ENCODE measurements around the gene KEAP1. TPM values are rescaled to one million over a fixed set of nuclear protein-coding genes. Genes with fewer than 3 reads are reported as not detected.

Gene KEAP1
- total RNA-seq (78.2 and 81.4 TPM in 2 replicates), polyA plus RNA-seq (91.1 and 107 TPM in 2 replicates), polyA minus RNA-seq (104 and 113 TPM in 2 replicates), Bru-seq, nascent RNA (percentile 62 among the genes with signal in this experiment), BruChase-seq, experiment 1, labeled RNA remaining after a 6-hour chase (percentile 72 among the genes with signal in this experiment), BruChase-seq, experiment 2, labeled RNA remaining after a 2-hour chase (percentile 66 among the genes with signal in this experiment)
- polyA plus RNA-seq (2011; cell fraction: cytosol; rRNA removed), result 79.4 and 83.8 TPM in 2 replicates
- polyA plus RNA-seq (2011; cell fraction: nucleus; rRNA removed), result 58.8 and 72.0 TPM in 2 replicates
- polyA plus RNA-seq (2012), result 76.5 and 82.3 TPM in 2 replicates
- 22.8 TPM for polyA minus RNA-seq (2011; cell fraction: cytosol; rRNA and poly(A)+ RNA removed)
- polyA minus RNA-seq (2011; cell fraction: nucleus; rRNA and poly(A)+ RNA removed), result 21.0 and 27.6 TPM in 2 replicates
- long read RNA-seq, transcript KEAP1-201 (6 exons, 2,955 nt), result minor isoform, 24 of 182 reads
- long read RNA-seq, transcript KEAP1-202 (6 exons, 2,648 nt), result major isoform, 83 of 182 reads
- long read RNA-seq, partial matches to known transcripts, result 37 of 182 reads
- long read RNA-seq, other reads (novel, unspliced or antisense), result 38 of 182 reads

GRCh38 chr19:10503002-10503789 is at the start of gene KEAP1:
Gene KEAP1, minus strand, starts transcription at chr19:10503356. Its CDS starts 3,323 bp downstream, at chr19:10500033.
- ChIA-PET POLR2A (no interaction called here), CTCF (interaction anchor here (0.6 to 0.7 kb wide), 2 partner anchors 24 to 328 kb away, joined by 3 to 4 read pairs; no protein-coding TSS in a partner anchor)
- peak within 1 kb of the TSS; percentile 72 for H2AFZ ChIP-seq (ENCODE audit: low read depth, low read length)
- peak within 1 kb of the TSS; percentile 94 for H3K27ac ChIP-seq (ENCODE audit: insufficient read depth, low read depth, low read length)
- no peaks in the 10 kb centered on the region for H3K9me1 ChIP-seq (replicated peaks; ENCODE audit: control insufficient read depth, extremely low read depth, insufficient read depth, low read length)
- peaks cover 5 to 8% of the 10 kb centered on the region in 2 experiments for H3K36me3 ChIP-seq (ENCODE audit: control insufficient read depth in 2 of 2, extremely low read depth in 1 of 2, insufficient read depth in 2 of 2, low read length in 2 of 2)
- H3K79me2 ChIP-seq (ENCODE audit: control insufficient read depth, insufficient read depth, low read length), result peaks cover 37% of the 10 kb centered on the region
- peak within 1 kb of the TSS; percentile 33 to 89 (median 75) for H3K4me3 ChIP-seq (replicated peaks in 1 of 3; ENCODE audit: insufficient read depth in 1 of 3, low read depth in 1 of 3, low read length in 3 of 3)
- peak; percentile 79 for FAIRE-seq
- H3K9me3 ChIP-seq (replicated peaks; ENCODE audit: control insufficient read depth, insufficient read depth, low read length), result no peaks in the 10 kb centered on the region
- H3K4me2 ChIP-seq (ENCODE audit: insufficient read depth, low read length), result peak within 1 kb of the TSS; percentile 77
- peaks cover 7% of the 10 kb centered on the region for H3K4me1 ChIP-seq (ENCODE audit: control insufficient read depth, extremely low read depth, insufficient read depth, low read length)
- BruUV-seq (replicated peaks), result no TSS peak
- peak within 1 kb of the TSS; percentile 99 for H3K9ac ChIP-seq (replicated peaks; ENCODE audit: extremely low read depth, insufficient read depth, low read length)
- H4K20me1 ChIP-seq (replicated peaks; ENCODE audit: control insufficient read depth, extremely low read depth, insufficient read depth, low read length), result no peaks in the 10 kb centered on the region
- intact Hi-C loops (cut with micrococcal nuclease) (loop anchor here (5.0 to 10.0 kb wide), 2 partner anchors 149 to 592 kb away; partner anchors contain the start of gene ILF3), dilution Hi-C loops (cut with MboI; ENCODE audit: extremely low pct_ligation_motif_present, low sequenced_read_pairs) (no loop called here)
- TF ChIP-seq JUN (IDR thresholded peaks at IDR 0.05; ENCODE audit: borderline replicate concordance, insufficient read depth, insufficient read length, low read depth) (no peak), CTCF (IDR thresholded peaks at IDR 0.05; ENCODE audit: extremely low read depth in 1 of 2, insufficient read depth in 1 of 2, low read depth in 1 of 2, low read length in 2 of 2) (no peak), EZH2 (IDR thresholded peaks at IDR 0.05; ENCODE audit: borderline replicate concordance, low read depth, low read length, severe bottlenecking) (no peak), POLR2AphosphoS5 (IDR thresholded peaks at IDR 0.05; ENCODE audit: insufficient read depth, low read depth, low read length) (no peak), MAX (IDR thresholded peaks at IDR 0.05; ENCODE audit: insufficient read depth, insufficient read length) (no peak), POLR2A (IDR thresholded peaks at IDR 0.05; ENCODE audit: low read depth, low read length) (no peak), FOS (IDR thresholded peaks at IDR 0.05; ENCODE audit: borderline replicate concordance, insufficient read depth, low read length) (no peak), MYC (IDR thresholded peaks at IDR 0.05; ENCODE audit: low read depth, low read length) (no peak), GATA2 (IDR thresholded peaks at IDR 0.05; ENCODE audit: insufficient read depth, insufficient read length, low read depth, low read length) (no peak)
- peak; percentile 40 for DNase-seq (ENCODE audit: low read depth, low spot score)
- H3K27me3 ChIP-seq (ENCODE audit: control insufficient read depth in 2 of 2, insufficient read depth in 2 of 2, low read length in 2 of 2), result no peaks in the 10 kb centered on the region

All from endothelial cell of umbilical vein (primary cell).